ENCODE results near the gene CELF1. TPM values are rescaled to one million over a fixed set of nuclear protein-coding genes. Genes with fewer than 3 reads are reported as not detected.
A peak's percentile ranks its signal among the peaks of the same experiment; 100 is the strongest.

CELF1 gene
- total and polyA plus RNA-seq, 9 donors: 46.9 to 74.3 (median 59.1) TPM

DNA sequence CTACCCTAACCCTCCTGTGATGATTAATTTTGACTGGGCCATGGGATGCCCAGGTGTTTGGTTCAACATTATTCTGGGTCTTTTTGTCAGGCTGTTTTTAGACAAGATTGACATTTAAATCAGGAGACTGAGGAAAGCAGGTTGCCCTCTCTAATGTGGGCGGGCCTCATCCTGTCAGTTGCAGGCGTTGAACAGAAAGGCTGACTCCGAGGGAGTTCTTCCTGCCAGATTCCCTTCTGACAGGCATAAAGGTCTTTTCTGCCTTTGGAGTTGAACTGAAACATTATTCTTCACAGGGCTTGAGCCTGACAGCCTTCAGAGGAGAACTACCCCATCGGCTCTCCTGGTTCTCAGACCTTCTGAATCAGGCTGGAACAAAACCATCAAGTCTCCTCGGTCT is 122.4 kb downstream of the CELF1 start:
- Histone ChIP-seq H3K9me3 (replicated peaks; ENCODE audit: control insufficient read depth, low read depth, low read length) (no peaks in the 10 kb centered on the region), H3K4me1 (ENCODE audit: control insufficient read depth, insufficient read depth, low read length) (peaks cover 10% of the 10 kb centered on the region), H3K27ac (ENCODE audit: low read length) (no peak overlapping the region), H3K36me3 (ENCODE audit: control insufficient read depth, insufficient read depth, low read length) (peaks cover 3% of the 10 kb centered on the region), H3K4me3 (ENCODE audit: low read length) (no peak overlapping the region), H3K27me3 (ENCODE audit: control insufficient read depth, insufficient read depth, low read length) (no peaks in the 10 kb centered on the region)
- WGBS (ENCODE audit: insufficient coverage): 58% methylated on average over 4 of the region's 5 CpGs
- no peak for DNase-seq

DNA sequence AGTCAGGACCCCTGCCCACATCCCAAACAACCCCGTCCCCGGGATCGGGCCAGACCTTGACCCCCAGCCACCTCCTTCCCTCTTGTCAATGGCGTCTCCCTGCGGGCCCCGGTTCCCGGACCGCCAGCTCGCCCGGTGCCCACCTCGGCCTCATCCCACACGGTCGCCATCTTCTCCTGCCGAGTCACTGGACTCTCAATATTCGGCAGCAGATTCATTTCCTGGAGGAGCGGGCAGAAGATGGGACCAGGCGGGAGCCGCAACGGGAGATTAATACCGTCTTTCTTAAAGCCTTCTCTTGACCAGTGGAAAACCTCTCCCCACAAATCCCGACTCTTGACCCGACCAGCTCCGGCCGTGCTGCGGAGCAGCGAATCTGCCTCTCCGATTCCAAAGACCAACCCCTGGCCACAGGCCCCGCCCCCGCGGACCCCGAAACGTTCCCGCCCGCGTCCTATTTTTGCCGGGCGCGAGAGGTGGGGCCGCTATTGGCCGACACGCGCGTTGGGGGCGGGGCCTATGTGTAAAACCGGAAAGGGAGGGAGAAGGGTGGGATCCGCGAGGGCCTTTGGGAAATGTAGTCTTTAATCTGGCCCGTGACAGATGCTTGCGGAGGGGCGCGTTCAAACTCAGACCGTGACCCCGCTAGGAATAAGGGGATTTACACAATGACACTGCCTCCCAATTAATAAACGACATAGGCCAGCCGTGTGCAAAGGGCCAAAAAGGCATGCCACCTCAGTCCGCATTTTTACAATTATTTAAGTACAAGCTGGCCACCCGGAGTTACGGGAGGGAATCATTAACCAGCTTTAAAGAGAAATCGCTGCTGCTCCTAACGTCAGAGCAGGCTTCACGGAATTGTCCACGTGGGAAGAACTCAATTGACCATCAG is 126.6 kb downstream of the CELF1 start, which contains the start of gene PSMC3:
TSS of gene PSMC3 (minus strand) at position 378 of the 895 bp plus-strand sequence. CDS start at position 218, 160 bp downstream.
- WGBS (ENCODE audit: insufficient coverage): 1% methylated on average over 46 of the region's 62 CpGs
- peak; percentile 99 for DNase-seq
- Histone ChIP-seq H3K27me3 (ENCODE audit: control insufficient read depth, insufficient read depth, low read length) (no peaks in the 10 kb centered on the region), H3K4me3 (ENCODE audit: low read length) (peak within 1 kb of the TSS; percentile 100), H3K9me3 (replicated peaks; ENCODE audit: control insufficient read depth, low read depth, low read length) (no peaks in the 10 kb centered on the region), H3K4me1 (ENCODE audit: control insufficient read depth, insufficient read depth, low read length) (peaks cover 16% of the 10 kb centered on the region), H3K36me3 (ENCODE audit: control insufficient read depth, insufficient read depth, low read length) (peaks cover 40% of the 10 kb centered on the region), H3K27ac (ENCODE audit: low read length) (peak within 1 kb of the TSS; percentile 93)

- peaks cover 16% of the 10 kb centered on the region for H3K4me1 ChIP-seq (ENCODE audit: control insufficient read depth, insufficient read depth, low read length)
- H3K36me3 ChIP-seq (ENCODE audit: control insufficient read depth, insufficient read depth, low read length): peaks cover 46% of the 10 kb centered on the region
- DNase-seq: no peak
- H3K9me3 ChIP-seq (replicated peaks; ENCODE audit: control insufficient read depth, low read depth, low read length): no peaks in the 10 kb centered on the region
- H3K27ac ChIP-seq (ENCODE audit: low read length): peak overlapping the region; percentile 90
- no peaks in the 10 kb centered on the region for H3K27me3 ChIP-seq (ENCODE audit: control insufficient read depth, insufficient read depth, low read length)
- WGBS (ENCODE audit: insufficient coverage): 0% methylated on average over 2 of the region's 14 CpGs
- H3K4me3 ChIP-seq (ENCODE audit: low read length): peak overlapping the region; percentile 100
Measured at GRCh38 chr11:47425611-47426010, 127.3 kb downstream of the CELF1 start.

DNA sequence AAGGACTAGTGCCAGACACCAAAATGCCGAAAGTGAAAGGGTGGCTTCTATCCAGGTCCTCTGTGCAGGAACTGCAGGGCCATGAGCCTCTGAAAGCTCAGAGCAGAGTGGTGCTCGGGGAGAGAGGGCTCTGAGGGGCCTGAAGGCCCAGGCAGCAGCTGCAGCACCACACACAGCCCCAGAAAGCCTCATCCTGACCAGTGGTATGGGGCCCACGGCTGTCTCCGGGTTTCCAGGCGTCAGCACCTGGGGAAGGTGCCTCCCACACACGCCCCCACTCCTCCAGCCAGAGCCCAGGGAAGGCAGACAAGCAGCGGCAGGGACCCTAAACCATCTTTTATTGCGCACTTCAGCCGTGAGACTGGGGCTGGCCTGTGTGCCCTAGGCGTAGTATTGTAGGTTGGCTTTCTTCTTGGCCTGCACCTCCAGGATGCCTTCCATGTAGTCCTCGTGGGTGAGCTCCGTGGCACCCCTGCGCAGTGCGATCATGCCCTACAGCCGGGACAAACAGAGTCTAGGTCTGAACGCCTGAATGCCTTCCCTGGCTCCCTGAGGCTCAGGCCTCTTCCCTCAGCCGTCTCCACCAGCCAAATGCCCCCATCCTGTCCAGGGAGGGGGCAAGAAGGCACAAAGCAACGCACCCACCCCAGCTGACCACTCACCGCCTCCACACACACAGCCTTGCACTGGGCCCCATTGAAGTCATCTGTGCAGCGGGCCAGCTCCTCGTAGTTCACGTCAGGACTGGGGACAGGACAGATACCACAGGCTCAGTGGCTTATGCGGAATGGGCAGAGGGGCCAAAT is 134.3 kb downstream of the CELF1 start:
- Histone ChIP-seq H3K27me3 (ENCODE audit: control insufficient read depth, insufficient read depth, low read length) (no peaks in the 10 kb centered on the region), H3K9me3 (replicated peaks; ENCODE audit: control insufficient read depth, low read depth, low read length) (no peaks in the 10 kb centered on the region), H3K36me3 (ENCODE audit: control insufficient read depth, insufficient read depth, low read length) (peaks cover 85% of the 10 kb centered on the region), H3K4me3 (ENCODE audit: low read length) (no peak overlapping the region), H3K4me1 (ENCODE audit: control insufficient read depth, insufficient read depth, low read length) (peaks cover 35% of the 10 kb centered on the region), H3K27ac (ENCODE audit: low read length) (no peak overlapping the region)
- DNase-seq: no peak
- 73% methylated on average over 17 of the region's 23 CpGs for WGBS (ENCODE audit: insufficient coverage)

GRCh38 chr11:47417712-47418111 is 135.2 kb downstream of the CELF1 start:
- DNase-seq: no peak
- peaks cover 82% of the 10 kb centered on the region for H3K36me3 ChIP-seq (ENCODE audit: control insufficient read depth, insufficient read depth, low read length)
- no peak overlapping the region for H3K27ac ChIP-seq (ENCODE audit: low read length)
- H3K4me1 ChIP-seq (ENCODE audit: control insufficient read depth, insufficient read depth, low read length): peaks cover 40% of the 10 kb centered on the region
- H3K27me3 ChIP-seq (ENCODE audit: control insufficient read depth, insufficient read depth, low read length): no peaks in the 10 kb centered on the region
- H3K4me3 ChIP-seq (ENCODE audit: low read length): no peak overlapping the region
- 76% methylated on average over 6 of the region's 6 CpGs for WGBS (ENCODE audit: insufficient coverage)
- H3K9me3 ChIP-seq (replicated peaks; ENCODE audit: control insufficient read depth, low read depth, low read length): no peaks in the 10 kb centered on the region

DNA sequence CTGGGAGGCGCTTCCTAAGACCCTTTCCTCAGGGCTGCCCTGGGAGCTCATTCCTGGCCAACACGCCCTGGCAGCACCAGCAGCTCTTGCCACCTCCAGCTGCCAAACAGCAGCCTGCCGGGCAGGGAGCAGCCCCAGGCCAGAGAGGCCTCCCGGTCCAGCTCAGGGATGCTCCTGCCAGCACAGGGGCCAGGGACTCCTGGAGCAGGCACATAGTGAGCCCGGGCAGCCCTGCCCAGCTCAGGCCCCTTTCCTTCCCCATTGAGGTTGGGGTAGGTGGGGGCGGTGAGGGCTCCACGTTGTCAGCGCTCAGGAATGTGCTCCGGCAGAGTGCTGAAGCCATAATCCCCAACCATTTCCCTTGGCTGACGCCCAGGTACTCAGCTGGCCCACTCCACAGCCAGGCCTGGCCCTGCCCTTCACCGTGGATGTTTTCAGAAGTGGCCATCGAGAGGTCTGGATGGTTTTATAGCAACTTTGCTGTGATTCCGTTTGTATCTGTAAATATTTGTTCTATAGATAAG is 136.9 kb downstream of the CELF1 start:
- 36% methylated on average over 3 of the region's 13 CpGs for WGBS (ENCODE audit: insufficient coverage)
- Histone ChIP-seq H3K4me1 (ENCODE audit: control insufficient read depth, insufficient read depth, low read length) (peaks cover 50% of the 10 kb centered on the region), H3K36me3 (ENCODE audit: control insufficient read depth, insufficient read depth, low read length) (peaks cover 80% of the 10 kb centered on the region), H3K9me3 (replicated peaks; ENCODE audit: control insufficient read depth, low read depth, low read length) (no peaks in the 10 kb centered on the region), H3K27ac (ENCODE audit: low read length) (peak overlapping the region; percentile 93), H3K27me3 (ENCODE audit: control insufficient read depth, insufficient read depth, low read length) (no peaks in the 10 kb centered on the region), H3K4me3 (ENCODE audit: low read length) (no peak overlapping the region)
- peak; percentile 93 for DNase-seq

Other genes with a start within 250 kb of the CELF1 start
- 0.13 TPM for gene MYBPC3, start 200.4 kb downstream of the CELF1 start, total RNA-seq
- gene MYBPC3, start 200.4 kb downstream of the CELF1 start, polyA plus RNA-seq (ENCODE audit: insufficient read depth in 1 of 8, insufficient read length in 8 of 8, low replicate concordance in 1 of 8): 1 to 10 TPM in 1 of 8 donors, under 1 TPM in 7; 0.06 to 1.1 (median 0.30) TPM
- 3.6 TPM for gene SPI1, start 174.6 kb downstream of the CELF1 start, total RNA-seq
- 1 to 10 TPM; 5.6 to 8.2 (median 6.0) TPM for gene SPI1, start 174.6 kb downstream of the CELF1 start, polyA plus RNA-seq (ENCODE audit: insufficient read depth in 1 of 8, insufficient read length in 8 of 8, low replicate concordance in 1 of 8)
- 37.7 TPM for gene SLC39A13, start 144.5 kb downstream of the CELF1 start, total RNA-seq
- 10 to 100 TPM; 36.2 to 46.5 (median 42.5) TPM for gene SLC39A13, start 144.5 kb downstream of the CELF1 start, polyA plus RNA-seq (ENCODE audit: insufficient read depth in 1 of 8, insufficient read length in 8 of 8, low replicate concordance in 1 of 8)
- 99.1 TPM for gene PSMC3, start 126.7 kb downstream of the CELF1 start, total RNA-seq
- 100 to 1,000 TPM; 125 to 159 (median 136) TPM for gene PSMC3, start 126.7 kb downstream of the CELF1 start, polyA plus RNA-seq (ENCODE audit: insufficient read depth in 1 of 8, insufficient read length in 8 of 8, low replicate concordance in 1 of 8)
- 57.9 TPM for gene RAPSN, start 104.0 kb downstream of the CELF1 start, total RNA-seq
- gene RAPSN, start 104.0 kb downstream of the CELF1 start, polyA plus RNA-seq (ENCODE audit: insufficient read depth in 1 of 8, insufficient read length in 8 of 8, low replicate concordance in 1 of 8): 100 to 1,000 TPM in 3 of 8 donors, 10 to 100 TPM in 5; 89.9 to 113 (median 99.4) TPM
- 36.1 TPM for gene PTPMT1, start 12.5 kb upstream of the CELF1 start, total RNA-seq
- 10 to 100 TPM; 26.0 to 31.2 (median 28.3) TPM for gene PTPMT1, start 12.5 kb upstream of the CELF1 start, polyA plus RNA-seq (ENCODE audit: insufficient read depth in 1 of 8, insufficient read length in 8 of 8, low replicate concordance in 1 of 8)
- 16.0 TPM for gene KBTBD4, start 25.8 kb upstream of the CELF1 start, total RNA-seq
- gene KBTBD4, start 25.8 kb upstream of the CELF1 start, polyA plus RNA-seq (ENCODE audit: insufficient read depth in 1 of 8, insufficient read length in 8 of 8, low replicate concordance in 1 of 8): 10 to 100 TPM; 11.8 to 16.5 (median 15.1) TPM
- 97.4 TPM for gene NDUFS3, start 25.9 kb upstream of the CELF1 start, total RNA-seq
- 100 to 1,000 TPM in 2 of 8 donors, 10 to 100 TPM in 6; 90.9 to 103 (median 96.0) TPM for gene NDUFS3, start 25.9 kb upstream of the CELF1 start, polyA plus RNA-seq (ENCODE audit: insufficient read depth in 1 of 8, insufficient read length in 8 of 8, low replicate concordance in 1 of 8)
- gene FAM180B, start 33.5 kb upstream of the CELF1 start, total RNA-seq: 2.9 TPM
- gene FAM180B, start 33.5 kb upstream of the CELF1 start, polyA plus RNA-seq (ENCODE audit: insufficient read depth in 1 of 8, insufficient read length in 8 of 8, low replicate concordance in 1 of 8): 1 to 10 TPM; 1.9 to 5.7 (median 3.8) TPM
- gene C1QTNF4, start 41.3 kb upstream of the CELF1 start, total RNA-seq: 11.3 TPM
- gene C1QTNF4, start 41.3 kb upstream of the CELF1 start, polyA plus RNA-seq (ENCODE audit: insufficient read depth in 1 of 8, insufficient read length in 8 of 8, low replicate concordance in 1 of 8): 10 to 100 TPM in 5 of 8 donors, 1 to 10 TPM in 3; 8.4 to 16.8 (median 10.2) TPM
- gene MTCH2, start 89.4 kb upstream of the CELF1 start, total RNA-seq: 51.1 TPM
- gene MTCH2, start 89.4 kb upstream of the CELF1 start, polyA plus RNA-seq (ENCODE audit: insufficient read depth in 1 of 8, insufficient read length in 8 of 8, low replicate concordance in 1 of 8): 10 to 100 TPM; 67.6 to 83.9 (median 71.7) TPM
- gene AGBL2, start 162.2 kb upstream of the CELF1 start, total RNA-seq: 0.44 TPM
- 1 to 10 TPM in 4 of 8 donors, under 1 TPM in 4; 0.43 to 1.6 (median 0.99) TPM for gene AGBL2, start 162.2 kb upstream of the CELF1 start, polyA plus RNA-seq (ENCODE audit: insufficient read depth in 1 of 8, insufficient read length in 8 of 8, low replicate concordance in 1 of 8)
- gene FNBP4, start 214.2 kb upstream of the CELF1 start, total RNA-seq: 63.4 TPM
- 100 to 1,000 TPM in 1 of 8 donors, 10 to 100 TPM in 7; 59.4 to 116 (median 77.9) TPM for gene FNBP4, start 214.2 kb upstream of the CELF1 start, polyA plus RNA-seq (ENCODE audit: insufficient read depth in 1 of 8, insufficient read length in 8 of 8, low replicate concordance in 1 of 8)